Right ventricle myocardium superior (tissue), 1 donor: Measurements from ENCODE around the gene NUP214. TPM values are rescaled to one million over a fixed set of nuclear protein-coding genes. Genes with fewer than 3 reads are reported as not detected.

Experiments
- ATAC-seq: fragments of 200-7000 bp; cut with Tn5 transposase; one replicate; pipeline ENCODE4 v1.9.1; 2020; ENCODE audit warnings: mild to moderate bottlenecking; ENCODE audit not compliant: poor library complexity
- DNase-seq: peaks from one replicate; pipeline ENCODE4 v3.0.0-alpha.2; 2020
- intact Hi-C: fragments of 100-400 bp; cut with DNase I; formaldehyde crosslinking; loops from one replicate; pipeline ENCODE4 v1.11.2; 2022
- long read RNA-seq: library from polyadenylated mRNA; unstranded; transcript quantifications from one replicate; pipeline ENCODE4 v2.0.0, GENCODE V29; 2021
- total RNA-seq: library from RNA; stranded (reverse); fragmentation: NEBNext Ultra II Directional; extraction: Animal tissue kit (Norgen Biotek cat#: 25700); gene quantifications from one replicate; pipeline ENCODE4 v1.2.1, GENCODE V29; 2021
- donor health status: DM: no; HTN: yes; CAD: no; lungs with severe emphysema.

The NUP214 gene
- total RNA-seq = 22.4 TPM
- long read RNA-seq, partial matches to known transcripts = 13 of 16 reads
- long read RNA-seq, other reads (novel, unspliced or antisense) = 3 of 16 reads

DNA sequence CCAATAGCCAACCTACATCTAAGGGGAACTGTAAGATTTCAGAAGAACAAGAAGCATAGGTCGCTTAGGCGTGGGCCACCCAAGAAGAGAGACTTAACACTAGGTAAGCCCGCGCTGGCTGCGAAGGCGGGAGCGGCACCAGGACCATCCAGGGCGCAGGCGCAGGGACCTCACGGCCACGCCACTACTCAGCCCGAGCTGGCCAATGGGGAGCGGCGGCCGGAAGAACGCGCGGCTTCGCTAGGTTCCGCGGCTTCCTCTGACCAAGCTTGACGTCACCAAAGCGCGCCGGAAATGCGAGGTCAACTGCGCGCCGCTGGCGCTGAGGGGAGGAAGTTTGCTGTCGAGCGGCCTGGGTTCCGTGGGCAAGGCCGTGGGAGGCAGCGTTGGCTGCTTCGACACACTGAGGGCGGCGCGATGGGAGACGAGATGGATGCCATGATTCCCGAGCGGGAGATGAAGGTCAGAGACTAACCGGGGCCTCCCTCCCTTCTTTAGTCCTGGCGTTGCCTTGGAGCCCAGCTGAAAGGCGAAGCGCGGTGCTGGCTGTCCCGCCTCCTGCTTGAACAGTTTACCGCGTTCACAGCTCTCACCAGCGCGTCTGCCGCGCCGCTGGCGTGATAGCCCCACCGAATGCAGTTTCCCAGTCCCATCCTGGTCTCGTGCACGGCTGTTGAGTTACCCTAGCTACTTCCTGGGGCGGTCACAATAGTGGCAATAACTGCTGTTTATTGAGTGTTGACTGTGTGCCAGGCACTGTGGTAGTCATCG, at the start of gene NUP214:
Gene NUP214, plus strand, starts transcription at position 299 of the 771 bp plus-strand sequence. Its CDS starts 119 bp downstream, at position 418.
- DNase-seq (peak; percentile 100), ATAC-seq (peak; percentile 100)
- intact Hi-C loops = no loop called here

DNA sequence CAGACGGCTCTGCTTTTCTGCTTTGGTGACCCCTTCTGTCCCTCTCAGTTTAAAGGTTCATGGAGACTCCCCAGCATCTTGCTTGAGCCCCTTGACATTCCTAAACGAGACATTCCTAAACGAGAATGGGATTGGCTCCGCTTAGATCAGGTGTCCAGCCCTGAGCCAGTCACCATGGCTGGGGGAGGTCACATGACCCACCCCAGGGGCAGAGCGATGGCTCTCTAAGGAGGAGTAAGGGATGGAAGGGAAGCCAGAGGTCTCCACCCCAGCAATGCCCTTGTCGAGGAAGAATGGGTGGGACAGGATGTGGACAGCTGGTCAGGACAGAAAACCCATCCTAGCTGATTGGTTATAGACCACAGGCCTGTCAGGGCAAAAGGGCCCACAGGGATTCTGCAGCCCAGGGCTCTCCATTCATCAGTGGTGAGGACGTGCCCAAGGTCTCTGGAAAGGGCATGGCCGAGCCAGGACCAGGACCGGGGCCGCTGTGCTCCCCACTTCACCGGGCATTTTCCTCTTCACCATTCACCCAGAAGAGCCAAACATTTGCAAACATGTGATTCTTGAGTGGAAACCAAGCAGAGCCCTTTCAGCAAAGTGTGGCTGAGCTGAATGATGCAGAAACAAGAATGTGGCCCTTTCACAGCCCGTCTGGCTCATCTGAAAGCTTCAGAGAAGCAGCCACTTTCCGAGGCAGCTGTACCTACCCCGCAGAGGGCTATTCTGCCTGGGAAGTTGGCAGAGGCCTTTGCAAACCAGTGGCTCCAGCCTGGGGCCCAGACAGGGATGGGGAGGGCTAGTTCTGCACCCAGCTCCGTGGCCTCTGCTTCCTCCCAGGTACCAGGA, 48.8 kb upstream of the NUP214 start:
- intact Hi-C loops = no loop called here
- DNase-seq = no peak

DNA sequence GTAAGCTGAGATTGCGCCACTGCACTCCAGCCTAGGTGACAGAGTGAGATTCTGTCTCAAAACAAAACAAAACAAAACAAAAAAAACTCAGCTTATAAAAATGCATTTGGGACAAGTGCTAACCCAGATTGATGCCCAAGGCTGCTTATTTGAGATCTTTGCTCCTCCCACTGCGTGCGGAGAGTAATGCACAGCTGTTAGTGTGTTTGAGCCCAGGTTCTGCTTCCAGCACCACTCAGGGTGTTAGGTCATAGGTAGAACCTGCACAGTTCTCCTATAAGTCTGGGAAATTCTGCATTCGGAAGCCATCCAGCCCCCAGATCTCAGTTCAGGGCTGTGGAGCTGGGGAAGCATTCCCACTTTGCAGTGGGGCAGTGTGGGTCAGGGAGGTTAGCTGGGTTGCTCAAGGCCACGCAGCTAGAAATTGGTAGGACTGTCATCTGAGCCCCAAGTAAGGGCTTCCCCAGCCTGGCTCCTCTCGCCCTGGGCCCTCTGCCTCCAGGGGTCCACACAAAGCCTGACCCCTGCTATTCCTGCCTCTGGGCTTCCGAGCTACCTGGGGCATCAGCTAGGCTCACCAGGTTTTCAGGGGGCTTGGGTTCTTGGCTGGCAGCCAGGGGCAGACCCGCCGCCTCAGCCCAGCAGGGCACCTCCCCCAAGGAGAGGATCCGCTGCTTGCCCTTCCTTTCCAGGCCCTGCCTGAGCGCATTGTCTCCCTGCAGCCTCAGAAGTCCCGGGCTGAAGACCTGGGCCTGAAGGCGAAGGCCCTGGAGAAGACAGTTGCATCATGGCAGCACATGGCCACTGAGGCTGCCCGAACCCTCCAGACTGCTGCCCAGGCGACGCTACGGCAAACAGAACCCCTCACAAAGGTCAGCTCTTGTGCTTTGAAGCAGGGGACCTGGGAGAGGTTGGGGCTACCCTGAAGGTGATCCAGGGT, 46.7 kb upstream of the NUP214 start:
- intact Hi-C loops = no loop called here
- DNase-seq (no peak), ATAC-seq (no peak)

More for the DNA sequence above, 48.8 kb upstream of the NUP214 start:
- ATAC-seq = no peak

DNA sequence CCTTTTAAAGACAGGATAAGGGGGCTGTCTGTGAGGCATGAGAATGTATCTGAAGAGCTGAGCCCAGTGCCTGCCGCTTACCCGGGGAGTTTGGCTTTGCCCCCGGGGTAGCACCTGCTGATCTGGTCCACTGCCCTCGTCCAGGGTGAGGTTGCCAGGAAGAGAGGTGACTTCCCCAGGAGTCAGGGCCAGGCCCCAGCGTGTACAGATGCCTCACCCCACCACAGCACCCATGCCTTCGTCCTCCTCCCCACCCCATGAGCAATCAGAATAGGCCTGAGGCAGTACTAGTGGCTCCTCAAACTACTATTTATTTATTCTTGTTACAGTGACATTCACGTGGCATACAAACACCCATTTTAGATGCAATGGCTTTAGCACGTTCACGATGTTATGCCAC, 44.8 kb upstream of the NUP214 start:
- intact Hi-C loops = no loop called here
- ATAC-seq (no peak), DNase-seq (no peak)

DNA sequence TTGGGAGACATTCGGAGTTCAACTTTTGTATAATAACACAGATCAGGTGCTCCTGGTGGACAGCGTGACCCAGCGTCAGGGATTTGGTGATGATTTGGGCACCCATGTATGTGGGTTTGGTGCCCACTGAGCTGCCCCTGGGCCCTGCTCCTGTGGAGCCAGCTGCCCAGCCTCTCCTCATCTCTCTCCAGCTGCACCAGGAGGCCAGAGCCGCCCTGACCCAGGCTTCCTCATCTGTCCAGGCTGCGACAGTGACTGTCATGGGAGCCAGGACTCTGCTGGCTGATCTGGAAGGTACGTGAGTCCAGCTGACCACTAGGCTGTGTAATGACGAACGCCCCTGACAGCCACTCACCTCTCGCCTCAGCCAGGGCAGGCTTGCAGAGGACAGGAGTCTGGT, 43.5 kb upstream of the NUP214 start:
- intact Hi-C loops = no loop called here
- DNase-seq (no peak), ATAC-seq (no peak)

DNA sequence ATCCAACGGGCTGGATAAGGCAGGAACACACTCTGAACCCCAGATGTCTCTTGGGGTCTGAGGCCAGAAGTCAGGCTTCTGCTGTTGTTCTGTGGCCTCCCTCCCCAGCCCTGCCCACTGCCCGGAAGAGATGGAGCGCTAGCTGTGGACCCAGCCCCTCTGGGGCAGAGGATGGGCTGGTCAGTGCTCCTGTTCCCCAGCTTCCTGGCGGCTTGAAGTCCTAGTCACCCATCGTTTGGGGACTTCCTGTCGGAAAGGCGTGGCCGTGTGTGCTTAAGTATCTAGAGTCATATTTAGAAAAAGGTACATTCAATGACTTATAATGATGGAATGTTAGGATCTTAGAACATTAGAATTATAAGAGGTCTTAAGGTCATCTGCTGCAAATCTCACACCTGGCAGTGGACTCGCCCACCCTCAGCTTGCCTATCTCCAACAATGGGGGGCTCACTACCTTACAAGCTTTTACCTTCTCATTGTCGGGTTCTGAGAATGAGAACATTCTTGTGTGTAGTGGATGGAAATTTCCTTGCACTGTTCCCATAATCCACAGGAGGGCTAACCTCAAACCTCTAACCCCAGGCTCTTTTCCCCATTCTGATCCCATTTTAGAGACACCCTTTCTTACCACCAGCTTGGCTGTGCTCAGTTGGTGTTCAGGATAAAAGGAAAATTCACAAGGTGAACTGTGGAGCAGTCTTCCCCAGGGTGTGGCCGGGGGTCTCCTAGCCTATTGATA, 42.4 kb upstream of the NUP214 start:
- intact Hi-C loops = no loop called here
- no peak for DNase-seq
- no peak for ATAC-seq

DNA sequence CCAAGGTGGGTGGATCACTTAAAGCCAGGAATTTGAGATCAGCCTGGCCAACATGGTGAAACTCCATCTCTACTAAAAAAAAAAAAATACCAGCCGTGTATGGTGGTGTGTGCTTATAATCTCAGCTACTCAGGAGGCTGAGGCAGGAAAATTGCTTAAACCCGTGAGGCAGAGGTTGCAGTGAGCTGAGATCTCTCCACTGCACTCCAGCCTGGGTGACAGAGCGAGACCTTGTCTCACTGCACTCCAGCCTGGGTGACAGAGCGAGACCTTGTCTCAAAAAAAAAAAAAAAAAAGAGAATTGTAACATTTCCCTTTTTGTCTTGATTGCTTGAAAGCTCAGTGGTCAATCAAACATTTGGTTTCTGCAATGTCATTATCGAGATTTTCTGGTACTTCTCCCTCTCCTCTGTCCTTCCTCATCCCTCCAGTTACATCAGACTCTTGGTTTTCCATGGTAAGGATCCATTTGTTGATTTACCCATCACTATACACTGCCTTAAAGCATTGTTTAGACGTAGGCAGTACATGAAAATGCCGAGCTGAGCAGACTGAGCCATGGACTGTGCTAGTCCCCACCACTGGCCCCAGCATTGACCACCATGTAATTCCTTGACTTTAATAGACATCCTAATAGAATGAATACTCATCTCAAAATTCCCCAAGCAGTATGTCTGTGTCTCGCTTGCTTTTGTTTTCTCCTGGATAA, 40.6 kb upstream of the NUP214 start:
- DNase-seq = no peak
- intact Hi-C loops = no loop called here
- ATAC-seq = no peak

DNA sequence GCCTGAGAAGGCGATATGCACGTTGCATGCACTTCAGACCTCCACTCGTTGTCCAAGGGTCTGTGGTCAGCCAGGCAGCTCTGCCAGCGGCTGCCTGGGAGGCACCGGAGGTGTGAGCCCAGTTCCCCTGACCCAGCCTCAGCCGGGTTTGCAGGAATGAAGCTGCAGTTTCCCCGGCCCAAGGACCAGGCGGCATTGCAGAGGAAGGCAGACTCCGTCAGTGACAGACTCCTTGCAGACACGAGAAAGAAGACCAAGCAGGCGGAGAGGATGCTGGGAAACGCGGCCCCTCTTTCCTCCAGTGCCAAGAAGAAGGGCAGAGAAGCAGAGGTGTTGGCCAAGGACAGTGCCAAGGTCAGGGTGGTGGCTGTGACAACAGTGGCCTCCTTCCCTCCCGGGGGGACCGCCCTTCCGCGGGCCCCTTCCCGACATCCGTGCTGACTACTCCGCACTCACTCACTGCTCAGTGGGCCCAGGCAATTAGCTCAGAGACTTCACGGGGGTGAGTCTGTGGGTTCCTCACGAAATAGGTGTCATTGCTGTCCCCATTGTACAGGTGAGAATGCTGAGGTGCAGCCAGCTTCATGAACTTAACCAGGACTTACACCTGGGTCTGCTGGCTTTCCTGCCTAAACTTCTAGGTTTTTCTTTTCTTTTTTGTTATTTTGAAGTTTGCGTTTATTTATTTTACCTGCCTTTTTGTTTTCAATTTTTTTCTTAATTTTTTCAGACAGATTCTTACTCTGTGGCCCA, 39.8 kb upstream of the NUP214 start:
- intact Hi-C loops = no loop called here
- DNase-seq = no peak
- no peak for ATAC-seq

DNA sequence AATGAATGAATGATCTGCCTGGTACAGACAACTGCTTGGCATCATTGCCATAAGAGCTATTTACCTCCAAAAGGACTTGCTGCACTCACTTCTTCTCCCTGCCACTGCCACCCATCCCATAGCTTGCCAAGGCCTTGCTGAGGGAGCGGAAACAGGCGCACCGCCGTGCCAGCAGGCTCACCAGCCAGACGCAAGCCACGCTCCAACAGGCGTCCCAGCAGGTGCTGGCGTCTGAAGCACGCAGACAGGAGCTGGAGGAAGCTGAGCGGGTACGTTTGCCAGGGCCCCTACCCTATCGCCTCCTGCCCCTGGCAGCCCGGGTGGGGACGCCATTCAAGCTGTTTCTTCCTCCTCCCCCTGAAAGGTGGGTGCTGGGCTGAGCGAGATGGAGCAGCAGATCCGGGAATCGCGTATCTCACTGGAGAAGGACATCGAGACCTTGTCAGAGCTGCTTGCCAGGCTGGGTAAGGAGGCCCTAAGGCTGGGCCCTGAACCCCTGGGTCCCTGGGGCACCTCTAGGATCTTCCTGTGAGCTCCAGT, 38.0 kb upstream of the NUP214 start:
- ATAC-seq = no peak
- no peak for DNase-seq
- intact Hi-C loops = no loop called here

DNA sequence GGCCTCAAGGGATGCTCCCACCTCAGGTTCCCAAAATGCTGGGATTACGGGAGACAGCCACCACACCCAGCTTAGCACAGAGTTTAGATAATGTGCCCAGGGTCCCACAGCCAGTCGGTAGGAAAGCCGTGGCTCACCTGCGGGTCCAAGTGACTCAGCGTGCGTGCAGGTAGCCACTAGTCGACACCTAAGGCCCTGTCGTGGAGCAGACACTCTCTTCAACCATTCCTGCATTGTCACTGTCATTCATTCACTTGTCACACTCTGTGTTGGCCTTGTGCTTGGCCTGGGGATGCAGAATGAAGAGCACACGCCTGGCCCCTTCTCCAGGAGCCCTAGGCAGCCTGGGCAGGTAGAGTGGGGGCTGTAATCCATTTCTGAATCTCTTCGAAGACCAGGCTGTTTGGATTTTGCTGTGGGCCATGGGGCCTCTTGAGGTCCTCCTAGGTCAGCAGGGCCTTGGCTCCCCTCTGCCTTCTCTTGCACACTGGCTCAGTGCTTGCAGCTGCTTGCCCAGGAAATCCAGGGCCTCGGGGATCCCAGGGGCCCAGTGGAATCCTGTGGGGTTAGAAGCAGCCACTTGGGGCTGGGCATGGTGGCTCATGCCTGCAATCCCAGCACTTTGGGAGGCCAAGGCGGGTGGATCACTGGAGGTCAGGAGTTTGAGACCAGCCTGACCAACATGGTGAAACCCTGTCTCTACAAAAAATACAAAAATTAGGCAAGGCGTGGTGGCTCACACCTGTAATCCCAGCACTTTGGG, 35.2 kb upstream of the NUP214 start:
- DNase-seq (no peak), ATAC-seq (no peak)
- intact Hi-C loops = no loop called here

DNA sequence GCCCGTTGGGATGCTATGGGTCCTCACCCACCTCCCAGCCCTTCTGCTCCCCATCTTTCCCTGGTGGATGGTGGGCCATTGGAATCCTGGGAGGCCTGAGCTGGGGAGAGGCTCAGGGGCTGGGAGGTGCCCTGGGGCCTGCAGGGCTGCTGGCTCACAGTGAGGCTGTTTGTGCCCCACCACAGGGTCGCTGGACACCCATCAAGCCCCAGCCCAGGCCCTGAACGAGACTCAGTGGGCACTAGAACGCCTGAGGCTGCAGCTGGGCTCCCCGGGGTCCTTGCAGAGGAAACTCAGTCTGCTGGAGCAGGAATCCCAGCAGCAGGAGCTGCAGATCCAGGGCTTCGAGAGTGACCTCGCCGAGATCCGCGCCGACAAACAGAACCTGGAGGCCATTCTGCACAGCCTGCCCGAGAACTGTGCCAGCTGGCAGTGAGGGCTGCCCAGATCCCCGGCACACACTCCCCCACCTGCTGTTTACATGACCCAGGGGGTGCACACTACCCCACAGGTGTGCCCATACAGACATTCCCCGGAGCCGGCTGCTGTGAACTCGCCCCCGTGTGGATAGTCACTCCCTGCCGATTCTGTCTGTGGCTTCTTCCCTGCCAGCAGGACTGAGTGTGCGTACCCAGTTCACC, 33.9 kb upstream of the NUP214 start:
- intact Hi-C loops = no loop called here
- ATAC-seq = no peak
- no peak for DNase-seq

DNA sequence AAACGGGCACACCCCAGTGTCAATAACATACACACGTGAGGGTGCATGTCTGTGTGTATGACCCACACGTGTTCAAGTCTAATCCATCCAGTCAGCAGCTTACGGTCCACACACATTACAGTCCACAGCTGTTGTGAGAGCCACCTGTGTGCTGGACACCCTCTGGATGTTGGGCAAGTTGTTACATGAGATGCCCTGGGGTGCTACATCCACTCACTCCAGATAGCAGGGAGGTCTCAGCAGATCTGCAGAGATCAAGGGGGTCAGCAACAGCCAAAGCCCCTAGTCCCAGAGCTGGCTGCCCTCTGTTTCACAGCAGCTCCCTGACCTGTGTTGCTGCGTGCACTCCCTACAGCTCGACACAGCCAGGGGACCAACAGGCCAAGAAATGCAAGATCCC, 33.4 kb upstream of the NUP214 start:
- ATAC-seq (no peak), DNase-seq (no peak)
- intact Hi-C loops = no loop called here

DNA sequence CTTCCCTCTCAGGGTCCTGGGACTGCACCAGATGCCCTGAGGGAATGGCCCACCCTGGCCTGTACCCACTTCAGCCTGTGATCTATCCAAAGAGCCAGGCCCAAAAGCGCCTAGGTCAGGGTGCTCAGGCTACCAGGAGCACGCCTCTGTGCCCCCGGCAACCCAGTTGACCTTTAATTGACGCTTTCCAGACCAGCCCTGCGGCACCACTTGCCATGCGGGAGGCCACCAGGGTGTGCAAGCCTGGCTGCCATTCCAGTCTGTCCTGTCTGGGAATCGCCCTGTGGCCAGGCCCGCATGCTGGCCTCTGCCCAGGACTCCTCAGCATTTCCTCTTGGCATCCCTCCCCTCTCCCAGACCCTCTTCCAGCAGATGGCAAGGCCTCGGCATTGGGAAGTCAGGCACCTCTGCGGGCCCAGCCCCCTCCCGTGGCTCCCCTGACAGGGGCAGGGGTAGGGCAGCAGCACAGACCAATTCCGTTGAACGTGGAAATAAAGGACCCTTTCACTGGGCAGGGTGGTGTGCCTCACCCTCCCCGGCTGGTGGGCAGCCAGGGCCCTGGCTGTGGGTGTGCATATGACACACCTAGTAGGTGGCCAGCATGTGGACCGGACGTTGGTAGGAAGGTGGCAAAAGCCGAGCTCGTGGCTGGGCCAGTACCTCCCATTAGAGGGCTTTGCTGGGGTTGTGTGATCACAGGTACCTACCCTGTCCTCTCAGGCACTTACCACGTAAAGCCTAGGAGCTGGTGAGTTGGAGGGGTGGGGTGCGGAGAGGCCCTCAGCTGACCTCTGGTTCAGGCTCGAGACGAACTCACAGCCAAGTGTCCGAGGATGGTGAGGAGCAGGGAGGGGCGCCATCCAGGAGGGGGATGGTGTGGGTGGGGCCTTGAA, 32.6 kb upstream of the NUP214 start:
- DNase-seq = no peak

DNA sequence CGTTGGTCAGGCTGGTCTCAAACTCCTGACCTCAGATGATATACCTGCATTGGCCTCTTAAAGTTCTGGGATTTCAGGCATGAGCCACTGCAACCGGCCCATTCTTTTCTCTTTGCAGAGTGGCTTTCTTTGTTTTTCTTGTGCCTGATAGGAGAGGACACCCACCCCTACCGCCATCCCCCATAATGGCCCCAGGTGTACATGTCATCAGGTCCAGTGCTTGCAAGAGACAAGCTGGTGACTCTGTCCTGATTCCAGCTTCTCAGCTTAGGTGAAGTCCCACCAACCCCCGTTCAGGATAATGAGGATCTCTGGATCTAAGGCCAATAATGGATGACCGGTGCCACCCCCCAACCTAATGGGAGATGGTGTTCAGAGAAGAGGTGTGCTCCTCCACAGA, 31.4 kb upstream of the NUP214 start:
- ATAC-seq (no peak), DNase-seq (no peak)
- intact Hi-C loops = no loop called here

More for the DNA sequence above, 32.6 kb upstream of the NUP214 start:
- no peak for ATAC-seq
- intact Hi-C loops = no loop called here

DNA sequence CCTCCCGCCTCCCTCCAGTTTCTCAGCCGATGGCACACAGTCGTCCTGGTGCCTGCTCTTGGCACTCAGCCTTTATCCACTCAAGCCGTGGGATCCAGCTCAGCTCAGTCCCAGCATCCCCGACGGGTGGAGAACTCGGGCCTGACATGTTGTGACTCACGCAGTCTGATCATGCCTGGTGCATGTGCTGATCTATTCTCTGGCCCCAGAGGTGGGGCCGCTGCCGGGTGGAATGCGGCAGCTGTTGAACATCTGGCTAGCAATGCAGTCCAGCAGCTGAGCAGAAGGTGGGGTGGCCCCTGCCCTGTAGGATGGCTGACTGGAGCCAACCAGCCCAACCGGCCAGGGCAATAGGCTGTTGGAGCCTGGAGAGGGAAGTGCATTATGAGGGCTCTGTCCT, 30.8 kb upstream of the NUP214 start:
- peak; percentile 74 for DNase-seq
- intact Hi-C loops = no loop called here
- peak; percentile 63 for ATAC-seq
